Measurements from ENCODE around the gene MARCHF4.

The MARCHF4 gene

DNA sequence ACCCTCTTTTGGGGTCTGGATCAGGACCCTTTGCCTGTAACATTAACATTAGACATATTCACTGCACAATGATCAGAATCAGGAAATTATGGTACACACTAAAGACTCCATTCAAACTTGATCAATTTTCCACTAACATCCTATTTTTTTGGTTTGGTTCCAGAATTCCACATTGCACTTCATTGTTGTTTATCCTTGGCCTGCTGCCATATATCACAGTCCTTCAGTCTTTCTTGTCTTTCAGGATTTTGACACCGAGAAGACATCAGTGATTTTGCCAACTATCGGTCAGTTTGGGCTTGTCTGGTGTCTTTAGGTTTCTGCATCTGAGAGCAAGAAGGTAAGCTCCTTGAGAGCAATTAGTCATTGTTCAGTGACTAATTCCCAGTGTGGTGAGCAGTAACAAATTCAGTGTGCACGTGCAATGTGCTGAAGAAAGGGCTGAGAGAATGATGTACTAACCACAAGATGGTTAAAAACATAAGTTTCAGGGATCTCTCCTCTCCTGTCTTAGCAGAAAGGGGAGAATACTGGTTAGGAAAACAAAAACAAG lies 23.5 kb downstream of the MARCHF4 start:
- DNase-seq: no peak

DNA sequence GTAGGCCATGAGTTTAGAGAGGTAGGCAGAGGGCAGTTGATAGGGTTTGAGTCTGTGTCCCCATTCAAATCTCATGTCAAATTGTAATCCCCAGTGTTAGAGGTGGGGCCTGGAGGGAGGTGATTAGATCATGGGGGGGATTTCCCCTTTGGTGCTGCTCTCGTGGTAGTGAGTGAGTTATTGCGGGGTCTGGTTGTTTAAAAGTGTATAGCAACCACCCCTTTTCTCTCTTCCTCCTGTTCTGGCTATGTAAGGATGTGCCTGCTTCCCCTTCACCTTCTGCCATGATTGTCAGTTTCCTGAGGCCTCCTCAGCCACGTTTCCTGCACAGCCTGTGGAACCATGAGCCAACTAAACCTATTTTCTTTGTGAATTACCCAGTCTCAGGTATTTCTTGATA lies 25.5 kb downstream of the MARCHF4 start:
- no peak for DNase-seq

GRCh38 chr2:216345846-216346245 lies 26.4 kb downstream of the MARCHF4 start:
- no peak for DNase-seq

DNA sequence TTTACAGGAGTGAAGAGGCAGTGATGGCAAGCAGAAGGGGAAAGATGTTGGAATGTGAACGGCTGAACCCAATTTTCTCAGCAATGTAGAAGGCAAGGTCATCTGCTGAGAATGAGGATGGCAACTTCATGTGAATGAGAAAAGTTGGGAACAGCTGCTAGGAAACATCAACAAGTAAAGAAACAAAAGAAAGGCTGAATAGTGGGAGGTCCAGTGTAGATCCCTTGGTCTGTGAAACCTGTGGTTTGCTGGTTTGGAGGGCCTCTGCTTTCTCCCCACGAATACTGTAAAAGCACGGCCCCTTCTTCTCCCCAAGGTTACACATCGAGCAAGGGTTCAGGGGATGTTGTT lies 27.4 kb downstream of the MARCHF4 start:
- DNase-seq: no peak

- no peak for DNase-seq
Measured at GRCh38 chr2:216344206-216344949, 27.9 kb downstream of the MARCHF4 start.

GRCh38 chr2:216343221-216343980 lies 28.9 kb downstream of the MARCHF4 start:
- DNase-seq: no peak

- DNase-seq: no peak
Measured at GRCh38 chr2:216341121-216341520, 31.2 kb downstream of the MARCHF4 start.

GRCh38 chr2:216340280-216340631 lies 32.0 kb downstream of the MARCHF4 start:
- DNase-seq: no peak

DNA sequence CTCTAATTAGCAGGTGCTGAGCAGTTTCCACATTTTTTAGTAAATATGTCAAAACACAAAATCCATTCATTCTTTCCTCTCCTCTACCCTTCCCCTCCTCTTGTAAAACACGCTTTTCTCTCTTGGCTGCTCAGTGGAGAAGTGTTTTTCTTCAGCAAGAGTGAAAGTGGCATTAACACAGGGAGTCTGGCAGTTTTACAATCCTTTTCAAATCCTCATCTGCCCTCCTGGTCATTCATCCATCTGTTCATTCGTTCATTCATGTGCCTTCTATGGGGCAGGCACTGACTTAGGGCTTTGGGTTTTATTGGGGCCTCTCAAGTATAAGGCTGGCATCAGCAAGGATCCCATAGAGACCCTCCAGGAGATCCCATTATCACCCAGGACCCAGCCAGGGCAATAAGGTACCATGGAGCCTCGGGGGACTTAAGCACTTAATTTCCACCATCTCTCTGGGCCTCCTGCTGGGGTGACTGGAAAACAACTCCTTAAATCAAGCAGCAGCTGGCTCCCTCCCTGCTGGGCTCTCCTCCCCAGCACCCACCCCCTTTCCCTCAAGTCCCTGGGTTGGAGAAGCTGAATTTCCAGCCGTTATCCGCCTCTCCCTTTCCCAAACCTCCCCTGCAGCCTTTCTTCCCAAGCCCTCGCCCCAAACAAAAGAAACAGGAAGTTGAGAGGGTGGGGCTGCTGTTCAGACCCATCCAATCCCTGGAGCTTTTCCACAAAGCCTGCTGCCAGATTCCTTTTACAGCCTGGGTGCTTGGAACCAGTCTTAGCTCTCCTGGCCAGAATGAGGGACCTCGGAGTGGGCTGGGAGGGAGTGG lies 32.6 kb downstream of the MARCHF4 start:
- peak; percentile 12 for DNase-seq

DNA sequence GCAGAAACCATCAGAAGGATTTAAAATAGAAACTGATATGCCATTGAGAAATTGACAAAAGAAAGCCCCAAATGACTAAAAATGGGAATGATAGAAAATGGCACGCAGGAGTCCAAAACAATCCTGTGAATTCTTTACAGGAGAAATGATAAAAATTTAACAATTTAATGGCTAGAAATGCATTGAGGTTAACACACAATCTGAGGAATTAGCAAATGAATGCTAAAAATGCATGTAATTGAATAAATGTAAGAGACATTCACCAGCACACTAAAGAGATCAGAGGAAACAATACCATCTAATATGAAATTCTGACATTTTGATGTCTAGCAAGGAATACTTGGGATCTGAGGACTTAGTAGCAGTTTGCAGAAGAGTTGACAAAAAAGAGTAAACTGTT lies 37.0 kb downstream of the MARCHF4 start:
- no peak for DNase-seq

- DNase-seq: no peak
Measured at GRCh38 chr2:216328347-216328746, 43.9 kb downstream of the MARCHF4 start.

DNA sequence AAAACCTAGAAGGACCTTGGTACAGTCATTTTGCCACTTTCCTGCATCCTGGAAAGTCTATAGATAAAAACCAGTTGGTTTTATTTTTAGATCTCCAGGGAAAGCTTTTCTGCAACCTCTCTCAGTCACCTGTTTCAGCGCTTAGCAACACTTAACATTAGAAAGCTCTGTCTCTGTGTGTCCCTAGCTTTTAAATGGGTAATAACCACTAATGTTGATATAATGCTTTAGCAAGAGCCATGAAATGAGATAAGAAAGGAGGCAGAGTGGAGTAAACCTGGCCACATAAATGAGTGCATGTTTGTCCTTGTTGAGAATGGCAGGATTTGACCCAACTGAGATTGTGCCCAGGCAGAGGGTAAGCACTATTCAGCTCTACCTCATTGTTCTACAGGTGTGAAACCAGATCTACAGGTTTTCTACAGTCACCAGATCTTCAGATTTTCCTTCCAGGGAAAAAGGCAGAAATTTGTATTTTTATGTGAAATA lies 44.8 kb downstream of the MARCHF4 start:
- DNase-seq: peak; percentile 6
